ENCODE data around the gene FGF11. TPM values are rescaled to one million over a fixed set of nuclear protein-coding genes. Genes with fewer than 3 reads are reported as not detected.

FGF11 gene
- total and polyA plus RNA-seq, 2 of the 13 experiments (the other 11 are each of a cell fraction or from before 2014, with no cell fraction given) = 0.20 to 7.6 TPM

- TF ChIP-seq REPIN1 (CRISPR knock-in tag; IDR thresholded peaks at IDR 0.05; ENCODE audit: borderline replicate concordance, low read depth) = no peak
- TF ChIP-seq UBTF (CRISPR knock-in tag; IDR thresholded peaks at IDR 0.05) = peak; percentile 26; the same call in 1 of the 2 replicates
- no peak for TF ChIP-seq MAF1 (CRISPR knock-in tag; IDR thresholded peaks at IDR 0.05; ENCODE audit: borderline replicate concordance)
- TF ChIP-seq SAP130 (CRISPR knock-in tag; IDR thresholded peaks at IDR 0.05; ENCODE audit: low read depth) = peak; percentile 28; the same call in 1 of the 2 replicates
- no peak for TF ChIP-seq ZNF3 (CRISPR knock-in tag; IDR thresholded peaks at IDR 0.05)
- TF ChIP-seq XBP1 (CRISPR knock-in tag; IDR thresholded peaks at IDR 0.05) = no peak
- TF ChIP-seq, protein P1, sequence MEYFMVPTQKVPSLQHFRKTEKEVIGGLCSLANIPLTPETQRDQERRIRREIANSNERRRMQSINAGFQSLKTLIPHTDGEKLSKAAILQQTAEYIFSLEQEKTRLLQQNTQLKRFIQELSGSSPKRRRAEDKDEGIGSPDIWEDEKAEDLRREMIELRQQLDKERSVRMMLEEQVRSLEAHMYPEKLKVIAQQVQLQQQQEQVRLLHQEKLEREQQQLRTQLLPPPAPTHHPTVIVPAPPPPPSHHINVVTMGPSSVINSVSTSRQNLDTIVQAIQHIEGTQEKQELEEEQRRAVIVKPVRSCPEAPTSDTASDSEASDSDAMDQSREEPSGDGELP (IDR thresholded peaks at IDR 0.05; ENCODE audit: borderline replicate concordance, low read depth) = peak; percentile 43; the same call in 1 of the 2 replicates
- TF ChIP-seq TEAD3 (CRISPR knock-in tag; optimal IDR thresholded peaks at IDR 0.05; ENCODE audit: borderline replicate concordance) = peak; percentile 28
- peak; percentile 69; the same call in 1 of the 2 replicates for TF ChIP-seq ZNF263 (CRISPR knock-in tag; IDR thresholded peaks at IDR 0.05)
- no peak for TF ChIP-seq PHB2 (IDR thresholded peaks at IDR 0.05; ENCODE audit: partially characterized antibody)
- TF ChIP-seq NFKBIZ (CRISPR knock-in tag; IDR thresholded peaks at IDR 0.05) = no peak
- TF ChIP-seq FOXK1 (CRISPR knock-in tag; IDR thresholded peaks at IDR 0.05; ENCODE audit: borderline replicate concordance, low read depth) = no peak
- peak; percentile 30; the same call in 1 of the 2 replicates for TF ChIP-seq ZFY (CRISPR knock-in tag; IDR thresholded peaks at IDR 0.05)
- TF ChIP-seq NR2F6 (IDR thresholded peaks at IDR 0.05) = peak; percentile 17; the same call in 1 of the 2 replicates
- TF ChIP-seq NR2F6 (CRISPR knock-in tag; IDR thresholded peaks at IDR 0.05) = no peak
- no peak for TF ChIP-seq ZNF10 (CRISPR knock-in tag; IDR thresholded peaks at IDR 0.05; ENCODE audit: borderline replicate concordance, low read depth)
- TF ChIP-seq ZNF251 (CRISPR knock-in tag; IDR thresholded peaks at IDR 0.05) = no peak
- TF ChIP-seq HNF4A (CRISPR knock-in tag; IDR thresholded peaks at IDR 0.05) = 0 out of 2 replicates have a peak, but pooled peaks have one; percentile 19
- TF ChIP-seq, protein P2, sequence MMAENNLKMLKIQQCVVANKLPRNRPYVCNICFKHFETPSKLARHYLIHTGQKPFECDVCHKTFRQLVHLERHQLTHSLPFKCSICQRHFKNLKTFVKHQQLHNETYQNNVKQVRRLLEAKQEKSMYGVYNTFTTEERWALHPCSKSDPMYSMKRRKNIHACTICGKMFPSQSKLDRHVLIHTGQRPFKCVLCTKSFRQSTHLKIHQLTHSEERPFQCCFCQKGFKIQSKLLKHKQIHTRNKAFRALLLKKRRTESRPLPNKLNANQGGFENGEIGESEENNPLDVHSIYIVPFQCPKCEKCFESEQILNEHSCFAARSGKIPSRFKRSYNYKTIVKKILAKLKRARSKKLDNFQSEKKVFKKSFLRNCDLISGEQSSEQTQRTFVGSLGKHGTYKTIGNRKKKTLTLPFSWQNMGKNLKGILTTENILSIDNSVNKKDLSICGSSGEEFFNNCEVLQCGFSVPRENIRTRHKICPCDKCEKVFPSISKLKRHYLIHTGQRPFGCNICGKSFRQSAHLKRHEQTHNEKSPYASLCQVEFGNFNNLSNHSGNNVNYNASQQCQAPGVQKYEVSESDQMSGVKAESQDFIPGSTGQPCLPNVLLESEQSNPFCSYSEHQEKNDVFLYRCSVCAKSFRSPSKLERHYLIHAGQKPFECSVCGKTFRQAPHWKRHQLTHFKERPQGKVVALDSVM (CRISPR knock-in tag; IDR thresholded peaks at IDR 0.05) = peak; percentile 93
- TF ChIP-seq ZNF839 (CRISPR knock-in tag; IDR thresholded peaks at IDR 0.05; ENCODE audit: borderline replicate concordance) = no peak
- TF ChIP-seq SOX6 (IDR thresholded peaks at IDR 0.05) = no peak
- TF ChIP-seq SOX6 (CRISPR knock-in tag; IDR thresholded peaks at IDR 0.05) = 0 out of 2 replicates have a peak, but pooled peaks have one; percentile 25
- TF ChIP-seq SMYD3 (CRISPR knock-in tag; IDR thresholded peaks at IDR 0.05) = no peak
- peak; percentile 75 for TF ChIP-seq ZBTB38 (CRISPR knock-in tag; IDR thresholded peaks at IDR 0.05)
- TF ChIP-seq TAF1 (CRISPR knock-in tag; IDR thresholded peaks at IDR 0.05) = no peak
- no peak for TF ChIP-seq ZNF382 (CRISPR knock-in tag; IDR thresholded peaks at IDR 0.05; ENCODE audit: borderline replicate concordance)
- no peak for TF ChIP-seq CBX2 (IDR thresholded peaks at IDR 0.05; ENCODE audit: low read depth, low read length)
- TF ChIP-seq CBX2 (CRISPR knock-in tag; IDR thresholded peaks at IDR 0.05; ENCODE audit: low read depth) = no peak
Observed at GRCh38 chr17:7475764-7476422, 36.6 kb downstream of the FGF11 start (continued).

Data from HepG2 (cell line).